ENCODE data around the gene DOCK3.
"Not testable (repeated sequence)": the region's sequence is repeated elsewhere in the genome, so short reads cannot be mapped to it uniquely, and the experiment has no call there.

DNA sequence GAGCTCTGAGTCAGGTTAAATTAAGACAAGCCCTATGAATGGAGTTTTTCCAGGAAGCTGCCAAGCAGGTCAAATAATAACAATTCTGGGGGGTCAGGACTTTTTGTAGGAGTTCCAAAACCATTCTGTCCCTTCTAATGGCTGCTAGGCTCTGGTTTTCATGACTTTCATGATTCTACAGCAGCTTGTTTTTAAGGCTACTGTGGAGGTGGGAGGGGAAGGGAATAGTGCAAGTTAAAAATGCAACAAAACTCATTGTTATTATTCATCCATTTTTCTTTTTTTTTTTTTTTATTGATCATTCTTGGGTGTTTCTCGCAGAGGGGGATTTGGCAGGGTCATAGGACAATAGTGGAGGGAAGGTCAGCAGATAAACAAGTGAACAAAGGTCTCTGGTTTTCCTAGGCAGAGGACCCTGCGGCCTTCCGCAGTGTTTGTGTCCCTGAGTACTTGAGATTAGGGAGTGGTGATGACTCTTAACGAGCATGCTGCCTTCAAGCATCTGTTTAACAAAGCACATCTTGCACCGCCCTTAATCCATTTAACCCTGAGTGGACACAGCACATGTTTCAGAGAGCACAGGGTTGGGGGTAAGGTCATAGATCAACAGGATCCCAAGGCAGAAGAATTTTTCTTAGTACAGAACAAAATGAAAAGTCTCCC, 633.3 kb downstream of the DOCK3 start:
- TF ChIP-seq CTCF (conservative IDR thresholded peaks at IDR 0.05; ENCODE audit: low read depth, low read length); EZH2 (IDR thresholded peaks at IDR 0.05; ENCODE audit: low read length, unreplicated experiment); EZH2phosphoT487 (IDR thresholded peaks at IDR 0.05; ENCODE audit: borderline replicate concordance, low read length): not testable (repeated sequence)

Data from PC-3 (cell line).